OCI-LY1 (cell line): Measurements from ENCODE around the gene CENPX.

Experiments used
- CTCF ChIP-seq: fragments of 200-600 bp; sonication (generic), shearing (Covaris generic); IDR thresholded peaks from 2 replicates; pipeline ENCODE4 v1.5.1; 2017; ENCODE audit warnings: mild to moderate bottlenecking, antibody characterized with exemption, low read length, moderate library complexity, mixed read lengths
- EZH2 ChIP-seq: fragments of 200-600 bp; sonication (generic), shearing (Covaris generic); IDR thresholded peaks from 2 replicates; pipeline ENCODE4 v1.8.0; 2017; ENCODE audit warnings: borderline replicate concordance, mixed run types, mild to moderate bottlenecking, antibody characterized with exemption, low read length, moderate library complexity, mixed read lengths

GRCh38 chr17:82042649-82043048 lies 20.0 kb upstream of the CENPX start:
- no peak for TF ChIP-seq CTCF
- TF ChIP-seq EZH2: no peak
